ENCODE data around the gene TSGA10. TPM values are rescaled to one million over a fixed set of nuclear protein-coding genes. Genes with fewer than 3 reads are reported as not detected.
"Not testable (repeated sequence)": the region's sequence is repeated elsewhere in the genome, so short reads cannot be mapped to it uniquely, and the experiment has no call there.

The TSGA10 gene
- 0.35 and 1.8 TPM in 2 replicates for total RNA-seq (2014; rRNA removed; shearing (Covaris generic); ENCODE audit: low replicate concordance)

GRCh38 chr2:99154643-99155536, at the start of gene TSGA10, which contains the start of gene LIPT1:
TSGA10 (minus strand) TSS chr2:99154942; CDS start chr2:99109439, 45,503 bp downstream.
LIPT1 (plus strand) TSS chr2:99154967; CDS start chr2:99161958, 6,991 bp downstream.
- DNase-seq (ENCODE audit: low read depth) = peak; percentile 92
- in situ Hi-C loops (cut with HindIII; ENCODE audit: low pct_unique_long_range_greater_than_20kb, low sequenced_read_pairs) = no loop called here

GRCh38 chr2:99201959-99202678, 47.4 kb upstream of the TSGA10 start:
- in situ Hi-C loops (cut with HindIII; ENCODE audit: low pct_unique_long_range_greater_than_20kb, low sequenced_read_pairs) = no loop called here

GRCh38 chr2:99200076-99200800, 45.5 kb upstream of the TSGA10 start:
- in situ Hi-C loops (cut with HindIII; ENCODE audit: low pct_unique_long_range_greater_than_20kb, low sequenced_read_pairs) = no loop called here
- DNase-seq (ENCODE audit: low read depth) = no peak

More at GRCh38 chr2:99201959-99202678, 47.4 kb upstream of the TSGA10 start:
- no peak for DNase-seq (ENCODE audit: low read depth)

DNA sequence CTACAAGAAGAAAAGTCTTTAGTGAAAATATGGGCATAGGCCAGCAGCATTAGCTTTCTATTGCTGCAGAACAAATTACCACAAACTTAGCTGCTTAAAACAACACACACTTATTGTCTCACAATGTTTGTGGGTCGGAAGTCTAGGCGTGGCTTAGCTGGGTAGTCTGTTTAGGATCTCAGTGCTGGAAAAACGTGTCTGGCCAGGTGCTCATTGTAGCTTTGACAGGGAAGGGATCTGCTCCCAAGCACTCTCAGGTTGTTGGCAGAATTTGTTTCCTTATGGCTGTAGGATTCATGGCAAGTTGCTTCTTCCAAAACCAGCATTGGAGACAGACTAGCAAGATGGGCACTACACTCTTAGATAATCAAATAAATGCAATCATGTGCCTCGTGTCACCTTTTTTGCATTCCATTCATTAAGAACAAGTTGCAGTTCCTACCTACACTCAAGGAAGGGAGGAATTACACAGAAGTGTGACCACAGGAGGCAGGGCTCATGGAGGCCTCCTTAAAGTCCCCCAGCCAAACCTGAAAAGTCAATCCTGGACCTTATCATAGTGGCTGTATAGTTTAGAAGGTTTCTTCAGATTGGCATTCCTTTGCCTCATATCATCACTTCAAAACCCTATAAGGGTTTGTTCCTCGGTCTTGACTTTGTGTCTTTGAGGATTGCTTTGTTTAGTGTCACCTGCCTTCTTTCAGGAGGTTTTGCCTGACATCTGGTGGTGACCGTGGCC, 43.5 kb upstream of the TSGA10 start:
- in situ Hi-C loops (cut with HindIII; ENCODE audit: low pct_unique_long_range_greater_than_20kb, low sequenced_read_pairs) = no loop called here
- DNase-seq (ENCODE audit: low read depth) = no peak

DNA sequence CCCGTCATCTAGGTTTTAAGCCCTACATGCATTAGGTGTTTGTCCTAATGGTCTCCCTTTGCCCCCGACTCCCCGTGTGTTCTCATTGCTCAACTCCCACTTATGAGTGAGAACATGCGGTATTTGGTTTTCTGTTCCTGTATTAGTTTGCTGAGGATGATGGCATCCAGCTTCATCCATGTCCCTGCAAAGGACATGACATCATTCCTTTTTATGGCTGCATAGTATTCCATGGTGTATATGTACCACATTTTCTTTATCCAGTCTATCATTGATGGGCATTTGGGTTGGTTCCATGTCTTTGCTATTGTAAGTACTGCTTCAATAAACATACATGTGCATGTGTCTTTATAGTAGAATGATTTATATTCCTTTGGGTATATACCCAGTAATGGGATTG, 37.6 kb upstream of the TSGA10 start:
- in situ Hi-C loops (cut with HindIII; ENCODE audit: low pct_unique_long_range_greater_than_20kb, low sequenced_read_pairs); DNase-seq (ENCODE audit: low read depth): not testable (repeated sequence)

DNA sequence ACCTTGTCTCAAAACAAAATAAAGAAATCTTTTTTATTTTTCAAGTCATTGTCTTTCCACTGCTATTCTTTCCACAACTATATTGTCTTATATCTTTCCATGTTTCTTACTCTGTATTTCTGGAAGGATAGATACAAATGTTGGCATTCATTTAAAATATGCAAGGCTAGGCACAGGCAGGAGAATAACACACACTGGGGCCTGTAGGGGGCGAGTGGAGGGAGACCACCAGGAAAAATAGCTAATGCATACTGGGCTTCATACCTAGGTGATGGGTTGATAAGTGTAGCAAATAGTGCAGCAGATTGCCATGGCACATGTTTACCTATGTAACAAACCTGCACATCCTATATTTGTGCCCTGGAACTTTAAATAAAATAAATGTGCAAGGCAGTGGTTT, 35.8 kb upstream of the TSGA10 start:
- in situ Hi-C loops (cut with HindIII; ENCODE audit: low pct_unique_long_range_greater_than_20kb, low sequenced_read_pairs) = no loop called here
- DNase-seq (ENCODE audit: low read depth) = no peak

DNA sequence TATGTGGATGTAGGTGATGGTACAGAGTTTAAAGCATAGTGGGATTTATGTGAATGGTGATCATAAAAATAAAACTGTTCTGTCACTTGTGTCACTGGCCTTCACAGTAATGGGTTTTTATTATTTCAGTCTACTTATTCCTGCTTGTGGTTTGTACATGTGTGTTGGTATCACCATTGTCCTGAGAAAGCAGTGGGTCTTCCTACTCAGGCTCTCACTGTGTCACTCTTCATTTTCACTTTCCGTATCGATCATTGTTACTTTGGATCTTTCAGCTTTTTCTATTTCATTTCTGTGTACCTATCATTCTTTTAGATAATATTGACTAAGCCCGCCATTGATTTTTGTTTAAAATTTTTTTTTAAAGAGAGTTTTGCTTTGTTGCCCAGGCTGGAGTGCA, 33.6 kb upstream of the TSGA10 start:
- in situ Hi-C loops (cut with HindIII; ENCODE audit: low pct_unique_long_range_greater_than_20kb, low sequenced_read_pairs) = no loop called here
- DNase-seq (ENCODE audit: low read depth) = no peak

DNA sequence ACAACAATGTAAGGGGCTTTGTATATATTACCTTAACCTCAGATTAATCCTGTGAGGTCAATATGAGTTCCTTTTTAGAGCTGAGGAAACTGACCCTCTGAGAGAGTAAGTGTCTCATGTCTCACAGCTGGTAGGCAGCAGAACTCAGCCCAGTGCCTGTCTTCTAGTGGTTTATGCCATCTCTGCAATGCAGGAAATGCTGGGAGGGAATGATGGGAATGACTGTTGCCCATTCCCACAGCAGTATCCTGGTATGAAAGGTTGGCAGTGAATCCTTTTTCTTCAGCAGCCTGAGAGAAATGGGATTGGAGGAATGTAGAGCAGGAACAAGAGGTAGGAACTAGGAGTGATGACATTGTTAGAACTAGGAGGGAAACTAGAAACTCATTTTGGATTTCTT, 32.3 kb upstream of the TSGA10 start:
- DNase-seq (ENCODE audit: low read depth) = no peak
- in situ Hi-C loops (cut with HindIII; ENCODE audit: low pct_unique_long_range_greater_than_20kb, low sequenced_read_pairs) = no loop called here

- no peak for DNase-seq (ENCODE audit: low read depth)
- in situ Hi-C loops (cut with HindIII; ENCODE audit: low pct_unique_long_range_greater_than_20kb, low sequenced_read_pairs) = no loop called here
Measured at GRCh38 chr2:99184811-99185210, 30.1 kb upstream of the TSGA10 start.

DNA sequence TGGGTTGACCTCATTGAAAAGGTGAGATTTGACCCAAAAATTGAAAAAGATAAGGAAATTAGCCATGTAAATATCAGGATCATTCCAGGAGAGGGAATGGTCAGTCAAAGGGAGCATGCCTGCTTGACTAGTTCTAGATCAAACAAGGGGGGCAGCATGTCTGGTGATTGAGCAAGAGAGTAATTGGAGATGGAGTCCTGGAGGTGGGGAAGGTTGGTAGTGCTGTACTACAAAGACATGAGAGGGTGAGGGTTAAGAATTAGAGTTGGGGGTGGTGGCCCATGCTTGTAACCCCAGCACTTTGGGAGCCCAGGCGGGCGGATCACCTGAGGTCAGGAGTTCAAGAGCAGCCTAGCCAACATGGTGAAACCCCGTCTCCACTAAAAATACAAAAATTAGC, 28.3 kb upstream of the TSGA10 start:
- DNase-seq (ENCODE audit: low read depth) = no peak
- in situ Hi-C loops (cut with HindIII; ENCODE audit: low pct_unique_long_range_greater_than_20kb, low sequenced_read_pairs) = no loop called here

DNA sequence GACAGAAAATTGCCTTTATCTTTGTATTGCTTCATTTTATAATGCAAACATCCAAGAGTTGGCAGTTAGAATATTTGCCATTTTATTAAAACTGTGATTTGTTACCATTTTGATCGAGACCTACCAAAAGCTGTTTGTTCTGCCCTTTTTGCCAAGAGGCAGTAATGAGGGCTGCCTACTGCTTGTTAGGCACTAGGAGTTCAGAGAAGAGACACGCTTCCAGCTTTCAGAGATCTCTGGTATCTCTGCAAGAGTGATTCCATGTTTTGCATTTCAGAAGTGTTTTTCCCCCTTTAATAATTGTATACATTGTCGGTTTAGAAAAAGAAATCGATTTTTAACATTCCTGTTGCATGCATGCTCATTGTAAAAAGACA, 26.9 kb upstream of the TSGA10 start:
- DNase-seq (ENCODE audit: low read depth) = no peak
- in situ Hi-C loops (cut with HindIII; ENCODE audit: low pct_unique_long_range_greater_than_20kb, low sequenced_read_pairs) = no loop called here

DNA sequence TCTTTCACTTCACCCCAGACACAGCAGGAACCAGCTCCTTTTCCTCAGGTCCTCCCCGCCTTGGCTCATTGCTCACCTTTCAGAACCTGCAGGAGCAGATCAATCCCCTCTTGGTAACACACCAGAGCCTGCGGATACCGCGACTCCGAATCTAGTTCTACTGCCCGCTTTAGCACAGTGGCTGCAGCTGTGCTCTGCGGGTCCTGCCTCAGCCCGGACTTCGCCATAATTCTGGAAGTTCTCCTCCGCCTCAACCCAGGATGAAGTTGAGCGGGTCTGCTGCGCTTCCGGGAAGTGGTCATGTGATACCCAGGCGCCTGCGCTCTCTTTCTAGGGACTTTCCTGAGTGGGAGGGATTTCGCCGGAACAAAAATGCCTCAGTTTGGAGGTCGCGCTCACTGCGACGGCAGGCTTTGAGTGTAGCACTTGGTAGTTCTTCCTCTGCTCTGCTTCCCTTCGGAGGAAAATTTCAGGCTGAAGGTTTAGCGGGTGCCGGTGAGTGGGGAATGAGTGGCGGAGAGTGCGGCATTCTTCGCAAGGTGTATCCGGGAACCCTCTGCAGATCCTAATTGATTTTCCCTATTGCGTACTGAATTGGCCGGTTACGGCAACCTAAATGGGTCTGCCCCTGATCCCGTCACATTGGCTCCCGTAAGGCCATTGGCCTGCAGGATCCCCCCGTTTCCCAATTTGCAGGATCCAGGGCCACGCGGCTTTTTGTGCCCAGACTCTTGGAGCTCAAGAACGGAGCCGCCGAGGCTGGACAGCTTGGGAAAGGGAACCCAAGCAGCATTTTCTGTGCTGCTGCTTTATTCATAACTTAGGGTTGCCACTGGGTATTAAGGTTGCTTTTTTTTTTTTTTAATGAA, 26.2 kb upstream of the TSGA10 start, which contains the start of the genes MITD1 and MRPL30:
Gene MITD1 (minus strand): TSS at position 304 of the 869 bp plus-strand sequence. CDS start 77 bp downstream, at position 227.
Gene MRPL30 (plus strand): TSS at position 430 of the 869 bp plus-strand sequence. CDS start 5,020 bp downstream, outside the sequence.
- in situ Hi-C loops (cut with HindIII; ENCODE audit: low pct_unique_long_range_greater_than_20kb, low sequenced_read_pairs) = no loop called here

GRCh38 chr2:99171377-99172140, 16.8 kb upstream of the TSGA10 start:
- in situ Hi-C loops (cut with HindIII; ENCODE audit: low pct_unique_long_range_greater_than_20kb, low sequenced_read_pairs) = no loop called here
- no peak for DNase-seq (ENCODE audit: low read depth)

More for the DNA sequence above, 26.2 kb upstream of the TSGA10 start, which contains the start of the genes MITD1 and MRPL30:
- DNase-seq (ENCODE audit: low read depth) = peak; percentile 93

DNA sequence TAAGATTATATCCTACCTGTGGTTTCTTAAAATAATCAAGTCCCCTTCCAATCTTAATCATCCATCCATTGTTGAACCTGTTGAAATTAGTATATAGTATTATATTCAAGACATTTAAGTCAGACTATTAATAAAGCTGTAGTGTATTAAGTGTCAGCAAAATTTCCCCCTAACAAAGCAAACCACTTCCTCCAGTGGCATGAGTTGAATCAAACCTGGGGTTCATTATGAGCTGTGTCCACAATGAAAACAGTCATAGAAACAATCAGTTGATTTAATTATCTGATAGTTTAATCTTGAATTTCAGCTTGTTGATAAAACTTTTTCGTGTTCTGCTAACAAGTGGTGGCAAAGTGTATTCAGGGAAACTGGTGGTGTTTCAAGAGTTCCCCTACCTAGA, 14.8 kb upstream of the TSGA10 start:
- in situ Hi-C loops (cut with HindIII; ENCODE audit: low pct_unique_long_range_greater_than_20kb, low sequenced_read_pairs) = no loop called here
- DNase-seq (ENCODE audit: low read depth) = no peak

- DNase-seq (ENCODE audit: low read depth) = no peak
- in situ Hi-C loops (cut with HindIII; ENCODE audit: low pct_unique_long_range_greater_than_20kb, low sequenced_read_pairs) = no loop called here
Measured at GRCh38 chr2:99166218-99166617, 11.5 kb upstream of the TSGA10 start.

DNA sequence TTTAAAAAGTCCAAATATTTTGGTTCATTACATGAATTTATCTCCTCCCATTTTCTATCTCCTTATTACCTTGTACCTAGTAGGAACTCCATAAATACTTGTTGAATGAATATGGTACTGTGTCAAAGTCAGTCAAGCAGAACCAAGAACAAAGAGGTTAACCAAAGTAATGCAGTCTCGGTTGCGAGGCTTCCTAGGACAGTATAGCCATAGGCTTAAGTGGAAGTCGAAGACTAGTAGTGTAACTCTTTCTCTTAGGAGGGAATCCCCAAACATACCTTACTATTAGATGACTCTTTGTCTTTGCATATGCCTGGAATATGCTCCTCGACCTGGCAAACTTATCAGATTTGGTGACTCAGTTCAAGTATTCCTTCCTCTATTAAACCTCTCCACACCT, 4.9 kb upstream of the TSGA10 start:
- in situ Hi-C loops (cut with HindIII; ENCODE audit: low pct_unique_long_range_greater_than_20kb, low sequenced_read_pairs) = no loop called here
- peak; percentile 72 for DNase-seq (ENCODE audit: low read depth)
